MM.1S (cell line): ENCODE measurements around the gene DYNC1LI1.

Experiments
- CTCF ChIP-seq: fragments of 300-600 bp; sonication (generic); IDR thresholded peaks from 2 replicates; pipeline ENCODE4 v1.5.1; 2016; ENCODE audit warnings: antibody characterized with exemption, low read length, mixed read lengths
- EZH2 ChIP-seq: fragments of 300-600 bp; sonication (generic); optimal IDR thresholded peaks from 2 replicates; pipeline ENCODE3; 2017; ENCODE audit warnings: low read depth, mild to moderate bottlenecking, antibody characterized with exemption, low read length, mixed read lengths
- EZH2phosphoT487 ChIP-seq: fragments of 300-600 bp; sonication (generic); IDR thresholded peaks from 2 replicates; pipeline ENCODE4 v1.6.1; 2018; ENCODE audit warnings: antibody characterized with exemption, low read length

- TF ChIP-seq CTCF, result no peak
- no peak for TF ChIP-seq EZH2phosphoT487
- TF ChIP-seq EZH2, result no peak
These were observed 44.9 kb downstream of the DYNC1LI1 start for GRCh38 chr3:32525720-32526119.
